Activated gamma-delta T cell treated with Interleukin-2 at 50 U/mL for 16 hours (primary cell): ENCODE results near the gene ELMO1.

Source experiments
- DNase-seq: peaks from one replicate; pipeline ENCODE4 v3.0.0-alpha.2; 2020

The ELMO1 gene

GRCh38 chr7:37255327-37255944, 193.2 kb downstream of the ELMO1 start:
- no peak for DNase-seq

DNA sequence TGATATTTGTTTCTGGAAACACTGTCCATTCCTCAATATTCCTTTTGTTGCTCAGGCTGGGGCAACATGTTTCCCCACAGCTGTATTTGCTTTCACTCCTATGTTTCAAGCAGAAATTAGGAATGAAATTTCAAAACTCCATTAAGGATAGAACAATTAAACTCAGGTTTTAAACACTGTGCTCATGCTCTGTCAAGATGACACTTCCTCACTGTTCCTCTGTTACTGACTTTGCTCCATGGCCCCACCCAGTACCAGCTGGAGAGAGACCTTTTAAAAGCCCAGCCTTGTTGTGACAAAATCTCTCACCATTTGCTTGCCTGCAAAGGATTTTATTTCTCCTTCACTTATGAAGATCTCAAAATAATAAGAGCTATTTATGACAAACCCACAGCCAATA, 197.4 kb downstream of the ELMO1 start:
- no peak for DNase-seq

GRCh38 chr7:37249240-37249639, 199.4 kb downstream of the ELMO1 start:
- no peak for DNase-seq

DNA sequence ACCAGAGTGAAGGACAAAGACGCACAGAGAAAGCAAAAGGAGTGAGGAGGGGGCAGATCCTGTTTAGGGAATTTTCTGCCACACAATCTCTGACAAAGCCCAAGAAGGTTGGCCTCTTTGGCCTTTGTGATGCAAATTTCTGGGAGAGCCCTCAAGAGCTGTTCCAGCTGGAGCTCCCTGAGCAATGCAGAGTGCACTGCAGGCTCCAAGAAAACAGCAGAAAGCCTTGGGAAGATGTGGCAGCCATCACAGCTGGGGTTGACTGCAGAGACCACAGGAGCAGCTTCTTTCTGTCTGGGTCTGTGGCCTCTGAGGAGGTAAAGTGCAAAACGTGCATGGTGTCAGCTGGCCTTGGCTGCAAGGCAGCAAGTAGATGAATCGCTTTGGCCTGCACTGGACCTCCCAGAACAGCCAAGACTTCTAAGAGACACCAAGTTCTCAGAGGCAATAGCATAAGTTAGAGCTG, 200.2 kb downstream of the ELMO1 start:
- DNase-seq: no peak

- DNase-seq: no peak
Measured at GRCh38 chr7:37247861-37248260, 200.8 kb downstream of the ELMO1 start.

DNA sequence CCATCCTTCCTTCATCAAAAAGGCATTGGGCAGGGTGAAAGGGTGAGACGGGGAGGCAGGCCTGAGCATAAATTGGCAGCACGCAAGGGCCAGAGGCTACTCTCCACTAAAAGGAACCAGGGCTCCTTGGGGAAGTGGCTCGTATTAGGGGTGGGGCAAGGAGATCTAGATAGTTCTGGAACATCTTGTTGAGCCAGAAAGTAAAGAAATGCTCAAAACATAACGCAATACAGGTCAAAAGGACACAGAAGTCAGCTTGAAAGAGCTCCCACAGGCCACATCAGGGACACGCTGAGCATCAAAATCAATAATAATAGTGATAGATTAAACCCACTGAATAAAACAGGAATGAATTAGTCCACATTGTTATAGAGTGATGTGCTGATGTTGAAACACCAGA, 203.1 kb downstream of the ELMO1 start:
- no peak for DNase-seq

DNA sequence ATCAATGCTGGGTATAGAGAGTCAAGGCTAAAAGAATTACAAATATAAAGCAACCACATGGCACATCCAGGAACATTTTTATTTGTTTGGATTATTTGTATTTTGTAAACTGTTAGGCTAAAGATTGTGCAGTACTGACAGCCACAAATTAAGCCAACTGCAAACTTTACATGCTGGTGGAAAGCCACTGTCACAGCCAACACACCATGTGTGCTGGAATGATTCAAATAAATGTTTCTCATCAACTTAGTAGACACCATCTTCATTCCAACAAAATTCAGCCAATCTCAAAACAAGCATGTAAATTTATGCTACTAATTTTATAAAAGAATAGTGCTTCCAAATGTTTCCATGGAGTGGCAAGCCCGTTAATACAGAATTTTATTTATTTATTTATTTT, 211.8 kb downstream of the ELMO1 start:
- no peak for DNase-seq

DNA sequence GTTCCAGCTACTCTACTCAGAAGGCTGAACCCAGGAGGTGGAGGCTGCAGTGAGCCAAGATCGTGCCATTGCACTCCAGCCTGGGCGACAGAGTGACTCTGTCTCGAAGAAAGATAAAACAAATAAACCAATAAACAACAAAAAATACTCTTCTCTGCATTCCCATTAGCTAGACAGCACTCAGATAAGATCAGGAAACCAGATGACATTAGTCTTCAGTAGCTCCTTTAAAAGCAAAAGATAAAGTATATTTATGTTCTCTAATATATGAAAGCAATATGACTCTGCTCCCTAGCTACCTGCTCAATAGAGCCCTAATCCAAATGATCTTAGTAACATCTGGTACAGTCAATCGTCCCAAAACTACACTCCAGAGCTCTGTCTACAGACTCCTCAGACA, 212.9 kb downstream of the ELMO1 start:
- DNase-seq: no peak

- no peak for DNase-seq
Measured at GRCh38 chr7:37234928-37235327, 213.7 kb downstream of the ELMO1 start.

DNA sequence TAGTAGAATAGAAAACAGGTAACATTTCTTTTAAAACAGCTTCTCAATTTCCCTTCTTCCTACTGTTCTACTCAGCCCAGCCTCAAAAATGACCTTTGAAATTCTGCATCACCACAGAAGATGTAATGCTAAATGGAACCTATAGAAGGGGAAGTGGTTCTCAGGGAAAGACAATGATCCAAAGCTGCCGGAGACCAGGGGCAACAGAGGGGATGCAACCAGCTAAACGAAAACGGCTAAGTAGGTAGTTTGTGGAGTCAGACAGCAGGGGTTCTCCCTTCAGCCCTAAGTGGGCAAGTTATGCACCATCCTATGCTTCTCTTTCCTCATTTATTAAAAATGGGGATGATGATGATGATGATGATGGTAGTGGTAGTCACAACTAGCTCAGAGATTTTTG, 214.3 kb downstream of the ELMO1 start:
- DNase-seq: no peak

- no peak for DNase-seq
Measured at GRCh38 chr7:37231613-37232012, 217.1 kb downstream of the ELMO1 start.

DNA sequence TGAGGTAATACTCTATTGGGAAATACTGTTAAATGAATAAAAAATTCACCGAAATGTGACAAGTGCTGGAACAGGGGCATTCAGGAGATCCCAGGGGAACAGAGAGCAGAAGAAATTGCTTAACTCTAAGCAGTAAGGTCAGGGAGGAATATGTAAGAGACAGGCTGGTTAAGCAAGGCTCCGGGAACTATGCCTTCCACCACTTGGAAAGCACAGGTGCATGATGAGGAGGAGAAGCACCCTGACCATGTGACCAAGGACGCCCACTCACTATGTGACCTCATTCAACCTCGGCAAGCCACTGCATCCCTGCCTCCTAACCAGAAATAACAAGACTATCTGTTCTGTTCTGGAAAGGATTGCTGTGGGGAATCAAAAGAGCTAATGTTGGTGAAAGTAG, 218.4 kb downstream of the ELMO1 start:
- DNase-seq: no peak

GRCh38 chr7:37229381-37229780, 219.3 kb downstream of the ELMO1 start:
- DNase-seq: no peak

GRCh38 chr7:37225285-37225969, 223.2 kb downstream of the ELMO1 start:
- DNase-seq: no peak

DNA sequence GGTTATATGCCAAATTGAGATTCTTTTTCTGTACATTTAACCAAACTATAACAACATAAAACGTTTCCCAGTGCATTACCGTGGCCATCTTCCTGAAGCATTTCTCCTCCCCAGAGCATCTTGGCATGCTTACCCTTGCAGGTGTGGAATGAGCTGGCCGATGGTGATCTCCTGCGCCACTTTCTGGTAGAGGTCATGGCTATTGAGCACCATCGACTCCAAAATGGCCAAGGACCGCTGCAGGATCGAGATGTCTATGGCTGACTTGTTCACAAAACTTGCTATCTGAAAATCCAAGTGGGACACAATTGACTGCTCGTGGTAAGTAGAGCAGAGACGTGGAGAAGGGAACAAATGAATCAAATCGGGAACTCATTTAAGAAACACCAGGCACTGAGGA, 223.9 kb downstream of the ELMO1 start:
- DNase-seq: no peak

- no peak for DNase-seq
Measured at GRCh38 chr7:37220664-37221063, 228.0 kb downstream of the ELMO1 start.

- DNase-seq: no peak
Measured at GRCh38 chr7:37218956-37219355, 229.7 kb downstream of the ELMO1 start.

GRCh38 chr7:37216923-37217322, 231.7 kb downstream of the ELMO1 start:
- DNase-seq: no peak

DNA sequence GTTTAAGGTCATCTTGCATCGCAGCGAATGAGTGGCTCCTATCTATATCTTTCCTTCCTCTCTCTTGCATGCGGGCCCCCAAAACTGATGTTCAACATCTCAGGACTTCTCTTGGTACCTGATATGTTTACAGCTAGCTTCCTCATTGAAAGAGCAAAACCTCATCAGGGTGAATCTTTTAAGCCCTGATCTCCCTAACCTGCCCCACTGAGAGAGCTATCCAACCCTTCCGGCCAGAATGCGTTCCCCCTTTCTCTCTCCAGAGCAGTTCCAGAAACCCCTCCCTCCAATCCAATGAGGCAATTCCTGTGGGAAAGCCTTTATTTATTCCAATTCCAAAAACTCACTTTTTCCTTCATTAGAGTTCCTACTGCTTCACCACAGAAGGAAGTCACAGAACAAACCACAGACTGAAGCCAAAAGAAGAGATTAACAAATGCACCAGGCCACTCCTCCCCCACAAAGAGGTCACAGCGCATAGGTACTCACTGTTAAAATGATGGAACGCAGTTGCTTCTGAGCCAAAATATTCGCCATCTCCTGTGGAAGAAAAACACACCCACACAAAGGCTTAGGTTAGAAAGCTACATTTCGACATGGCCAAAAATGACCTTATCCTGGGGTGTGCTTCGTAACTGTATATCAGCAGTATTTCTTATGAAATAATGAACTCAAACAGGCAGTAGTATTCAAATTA, 232.4 kb downstream of the ELMO1 start:
- no peak for DNase-seq

- DNase-seq: no peak
Measured at GRCh38 chr7:37215290-37215923, 233.3 kb downstream of the ELMO1 start.

DNA sequence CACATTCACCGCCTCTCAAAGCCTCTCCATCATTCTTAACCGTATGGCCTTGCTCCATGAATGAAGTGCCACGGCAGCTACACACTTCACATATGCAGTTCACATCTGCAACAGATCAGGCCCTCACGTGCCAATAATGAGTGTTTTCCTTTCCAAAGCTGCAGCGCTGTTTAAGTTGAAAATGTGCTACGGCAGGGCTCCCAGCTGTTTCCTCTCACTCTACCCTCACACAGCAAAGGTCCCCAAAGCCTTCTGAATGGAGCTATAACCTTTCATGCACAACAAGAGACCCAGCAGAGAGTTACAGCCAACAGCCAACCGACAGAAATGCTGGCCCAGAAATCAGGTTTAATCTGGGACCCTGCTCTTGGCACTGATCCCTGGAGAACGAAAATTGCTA, 236.1 kb downstream of the ELMO1 start:
- no peak for DNase-seq

DNA sequence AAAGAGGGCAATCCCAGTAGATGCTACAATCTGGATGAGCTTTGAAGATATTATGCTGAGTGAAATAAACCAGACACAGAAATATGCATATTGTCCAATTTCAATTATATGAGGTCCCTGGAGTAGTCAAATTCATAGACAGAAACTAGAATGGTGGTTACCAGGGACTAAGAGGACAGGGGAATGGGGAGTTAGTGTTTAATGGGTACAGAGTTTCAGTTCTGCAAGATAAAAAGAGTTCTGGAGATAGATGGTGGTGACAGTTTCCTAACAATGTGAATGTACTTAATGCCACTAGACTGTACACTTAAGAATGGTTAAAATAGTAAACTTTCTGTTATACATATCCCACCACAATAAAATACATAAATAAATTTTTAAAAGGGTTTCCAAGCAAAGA, 236.6 kb downstream of the ELMO1 start:
- DNase-seq: no peak

GRCh38 chr7:37211097-37211880, 237.4 kb downstream of the ELMO1 start:
- no peak for DNase-seq
